SK-N-SH (cell line): Measurements from ENCODE around the gene C2CD4C. TPM values are rescaled to one million over a fixed set of nuclear protein-coding genes. Genes with fewer than 3 reads are reported as not detected.

Source experiments
- CTCF ChIA-PET: fragments of 300-600, 350-600 bp; formaldehyde crosslinking; extraction: SDS; loops from one replicate; lab custom pipeline; 2021; lab: Yijun Ruan, JAX
- POLR2A ChIA-PET: fragments of 350-600 bp; sonication (Branson Sonifier 250); formaldehyde crosslinking; extraction: SDS; loops from one replicate; lab custom pipeline; 2020; ENCODE audit warnings: antibody characterized with exemption, inconsistent platforms; lab: Yijun Ruan, JAX
- DNase-seq: peaks from one replicate; pipeline ENCODE4 v3.0.0; 2012
- H2AFZ ChIP-seq: fragments of 200-600 bp; sonication (generic); 2 replicates; pipeline ENCODE4 v1.8.1; 2016; ENCODE audit warnings: antibody characterized with exemption, mild to moderate bottlenecking, low read depth
- H3F3A ChIP-seq: fragments of 200-600 bp; sonication (generic); replicated peaks from 2 replicates; pipeline ENCODE3; 2016; ENCODE audit warnings: antibody characterized with exemption, mild to moderate bottlenecking; ENCODE audit not compliant: insufficient read depth
- H3K27ac ChIP-seq, 2 experiments: fragments of 200-500 bp in 1 of 2; fragments of 200-600 bp in 1 of 2; sonication (Bioruptor generic) in 1 of 2; sonication (generic), shearing (Covaris generic) in 1 of 2; 2 replicates each; pipeline versions ENCODE4 v1.5.1 to v1.6.1; 2014 to 2016; ENCODE audit warnings: low read depth in 2 of 2, inconsistent platforms in 1 of 2, low read length in 1 of 2, mild to moderate bottlenecking in 1 of 2, mixed read lengths in 1 of 2
- H3K27me3 ChIP-seq: fragments of 200-600 bp; sonication (generic), shearing (Covaris generic); 2 replicates; pipeline ENCODE4 v1.6.1; 2016; ENCODE audit warnings: mixed run types; ENCODE audit not compliant: insufficient read depth
- H3K36me3 ChIP-seq, 2 experiments: fragments of 200-500 bp in 1 of 2; fragments of 200-600 bp in 1 of 2; sonication (Bioruptor generic) in 1 of 2; sonication (generic) in 1 of 2; replicated peaks in 1 of 2; 2 replicates each; pipeline versions ENCODE3 to v1.5.1; 2014 to 2016; ENCODE audit warnings: low read length in 1 of 2, mild to moderate bottlenecking in 1 of 2; ENCODE audit not compliant: insufficient read depth in 2 of 2, control insufficient read depth in 1 of 2
- H3K4me1 ChIP-seq, 2 experiments: fragments of 200-500 bp in 1 of 2; fragments of 200-600 bp in 1 of 2; sonication (Bioruptor generic) in 1 of 2; sonication (generic), shearing (Covaris generic) in 1 of 2; 2 replicates each; pipeline versions ENCODE4 v1.5.1 to v1.6.1; 2014 to 2016; ENCODE audit warnings: low read depth in 1 of 2, low read length in 1 of 2, mixed run types in 1 of 2; ENCODE audit not compliant: insufficient read depth in 2 of 2, control insufficient read depth in 1 of 2
- H3K4me2 ChIP-seq: fragments of 200-600 bp; sonication (generic), shearing (Covaris generic); 2 replicates; pipeline ENCODE4 v1.6.1; 2017; ENCODE audit warnings: mixed run types
- H3K4me3 ChIP-seq, 2 experiments: fragments of 200-500 bp in 1 of 2; fragments of 200-600 bp in 1 of 2; sonication (Bioruptor generic) in 1 of 2; sonication (generic), shearing (Covaris generic) in 1 of 2; 2 replicates each; pipeline versions ENCODE4 v1.5.1 to v1.8.1; 2014 to 2016; ENCODE audit warnings: low read depth in 2 of 2, inconsistent platforms in 1 of 2, low read length in 1 of 2, mild to moderate bottlenecking in 1 of 2, mixed read lengths in 1 of 2, moderate library complexity in 1 of 2
- H3K79me2 ChIP-seq: fragments of 200-600 bp; sonication (generic); 2 replicates; pipeline ENCODE4 v1.8.1; 2017; ENCODE audit warnings: mild to moderate bottlenecking; ENCODE audit not compliant: insufficient read depth
- H3K9ac ChIP-seq: fragments of 200-600 bp; sonication (generic); 2 replicates; pipeline ENCODE4 v1.6.1; 2017; ENCODE audit warnings: mixed run types
- H3K9me2 ChIP-seq: fragments of 200-600 bp; sonication (generic); 2 replicates; pipeline ENCODE4 v1.6.1; 2017; ENCODE audit warnings: mixed run types
- H3K9me3 ChIP-seq: fragments of 200-600 bp; sonication (generic); 2 replicates; pipeline ENCODE4 v1.6.1; 2017; ENCODE audit warnings: mixed run types, mild to moderate bottlenecking, moderate library complexity
- H4K20me1 ChIP-seq: fragments of 200-600 bp; sonication (generic); 2 replicates; pipeline ENCODE4 v1.6.1; 2017; ENCODE audit warnings: mild to moderate bottlenecking, mixed run types; ENCODE audit not compliant: insufficient read depth
- CHD2 ChIP-seq: fragments of 150-350 bp; IDR thresholded peaks from 2 replicates; pipeline ENCODE4 v1.6.1; 2018; ENCODE audit warnings: low read length; ENCODE audit not compliant: partially characterized antibody
- EZH2phosphoT487 ChIP-seq: fragments of 200-600 bp; sonication (generic); IDR thresholded peaks from 2 replicates; pipeline ENCODE4 v1.6.1; 2017; ENCODE audit warnings: low read depth, mixed run types, mild to moderate bottlenecking, antibody characterized with exemption, moderate library complexity, borderline replicate concordance
- FOXM1 ChIP-seq: IDR thresholded peaks from 2 replicates; pipeline ENCODE4 v1.4.0; 2012; ENCODE audit warnings: low read depth, mild to moderate bottlenecking
- MEF2A ChIP-seq: IDR thresholded peaks from 2 replicates; pipeline ENCODE4 v1.4.0; 2012; ENCODE audit warnings: low read depth, borderline replicate concordance
- MXI1 ChIP-seq: IDR thresholded peaks from 2 replicates; pipeline ENCODE4 v1.6.1; 2012; ENCODE audit warnings: mild to moderate bottlenecking, low read depth, low read length, improper control_type of control experiment
- NRF1 ChIP-seq: IDR thresholded peaks from 2 replicates; pipeline ENCODE4 v1.6.1; 2012; ENCODE audit warnings: low read depth, mild to moderate bottlenecking, low read length
- POLR2AphosphoS5 ChIP-seq: IDR thresholded peaks from 2 replicates; pipeline ENCODE4 v1.6.1; 2012; ENCODE audit warnings: low read depth, low read length
- RAD21 ChIP-seq: IDR thresholded peaks from 2 replicates; pipeline ENCODE4 v1.6.1; 2012; ENCODE audit warnings: mild to moderate bottlenecking, low read length
- RFX5 ChIP-seq: IDR thresholded peaks from 2 replicates; pipeline ENCODE4 v1.6.1; 2012; ENCODE audit warnings: mild to moderate bottlenecking, improper control_type of control experiment, low read length
- TCF12 ChIP-seq: IDR thresholded peaks from 2 replicates; pipeline ENCODE4 v1.4.0; 2012
- TEAD4 ChIP-seq: IDR thresholded peaks from 2 replicates; pipeline ENCODE4 v1.4.0; 2012; ENCODE audit warnings: mild to moderate bottlenecking, borderline replicate concordance; ENCODE audit not compliant: insufficient read depth
- WGBS: methylation state at CpG from one replicate; pipeline ENCODE4 v1.1.6; 2017; ENCODE audit warnings: low lambda C conversion rate; 5-methylcytosine and 5-hydroxymethylcytosine counted together
- polyA plus RNA-seq, 3 experiments: library from polyadenylated mRNA; depleted of rRNA; stranded (reverse); fragments of >200 nt; gene quantifications; 2 replicates each; pipeline ENCODE4 v1.2.3, GENCODE V29; 2012
- TF ChIP-seq, protein P1 (sequence below): fragments of 150-350 bp; IDR thresholded peaks from 2 replicates; pipeline ENCODE4 v1.6.1; 2016; ENCODE audit warnings: mild to moderate bottlenecking, low read depth, low read length
- TF ChIP-seq, protein P2 (sequence below): IDR thresholded peaks from 2 replicates; pipeline ENCODE4 v1.4.0; 2012; ENCODE audit warnings: low read depth
- TF ChIP-seq, protein P3 (sequence below): fragments of 200-600 bp; sonication (generic); IDR thresholded peaks from 2 replicates; pipeline ENCODE4 v1.6.1; 2017; ENCODE audit warnings: antibody characterized with exemption, mild to moderate bottlenecking, moderate library complexity

The C2CD4C gene
- polyA plus RNA-seq, 1 of the 3 experiments (the other 2 are of a cell fraction), result 0.23 TPM

DNA sequence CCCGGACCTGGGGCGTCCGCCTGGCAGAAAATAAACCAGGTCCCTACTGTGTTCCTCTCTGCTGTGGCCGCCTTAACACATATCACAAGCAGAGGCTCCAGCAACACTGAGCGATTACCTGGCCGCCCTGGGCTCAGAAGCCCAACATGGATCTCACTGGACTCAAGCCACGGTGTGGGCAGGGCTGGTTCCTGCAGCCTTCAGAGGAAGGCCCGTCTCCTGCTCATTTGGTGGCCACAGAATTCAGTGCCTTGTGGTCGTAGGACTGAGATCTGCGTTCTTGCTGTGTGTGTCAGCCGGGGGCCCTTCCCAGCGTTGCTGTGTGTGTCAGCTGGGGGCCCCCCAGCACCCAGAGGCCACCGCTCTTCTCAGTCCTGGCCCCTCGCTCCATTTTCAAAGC lies 30.2 kb downstream of the C2CD4C start:
- H3K27me3 ChIP-seq, result no peaks in the 10 kb centered on the region
- no peaks in the 10 kb centered on the region for H3K9me3 ChIP-seq
- CTCF ChIA-PET, result no interaction called here
- H3K36me3 ChIP-seq, result no peaks in the 10 kb centered on the region
- DNase-seq, result no peak
- H3K4me2 ChIP-seq, result no peak overlapping the region
- H3K4me3 ChIP-seq, result no peak overlapping the region
- H2AFZ ChIP-seq, result no peak overlapping the region
- no peaks in the 10 kb centered on the region for H3F3A ChIP-seq
- POLR2A ChIA-PET, result no interaction called here
- H3K9me2 ChIP-seq, result no peaks in the 10 kb centered on the region
- H3K27ac ChIP-seq, result no peak overlapping the region
- no peak overlapping the region for H3K9ac ChIP-seq
- H4K20me1 ChIP-seq, result no peaks in the 10 kb centered on the region
- H3K4me1 ChIP-seq, result no peaks in the 10 kb centered on the region; a peak in 1 of 4 replicates
- TF ChIP-seq FOXM1 (no peak), RAD21 (no peak), MEF2A (no peak), RFX5 (no peak)
- WGBS, result 80% methylated on average over 10 of the region's 14 CpGs
- no peaks in the 10 kb centered on the region for H3K79me2 ChIP-seq

DNA sequence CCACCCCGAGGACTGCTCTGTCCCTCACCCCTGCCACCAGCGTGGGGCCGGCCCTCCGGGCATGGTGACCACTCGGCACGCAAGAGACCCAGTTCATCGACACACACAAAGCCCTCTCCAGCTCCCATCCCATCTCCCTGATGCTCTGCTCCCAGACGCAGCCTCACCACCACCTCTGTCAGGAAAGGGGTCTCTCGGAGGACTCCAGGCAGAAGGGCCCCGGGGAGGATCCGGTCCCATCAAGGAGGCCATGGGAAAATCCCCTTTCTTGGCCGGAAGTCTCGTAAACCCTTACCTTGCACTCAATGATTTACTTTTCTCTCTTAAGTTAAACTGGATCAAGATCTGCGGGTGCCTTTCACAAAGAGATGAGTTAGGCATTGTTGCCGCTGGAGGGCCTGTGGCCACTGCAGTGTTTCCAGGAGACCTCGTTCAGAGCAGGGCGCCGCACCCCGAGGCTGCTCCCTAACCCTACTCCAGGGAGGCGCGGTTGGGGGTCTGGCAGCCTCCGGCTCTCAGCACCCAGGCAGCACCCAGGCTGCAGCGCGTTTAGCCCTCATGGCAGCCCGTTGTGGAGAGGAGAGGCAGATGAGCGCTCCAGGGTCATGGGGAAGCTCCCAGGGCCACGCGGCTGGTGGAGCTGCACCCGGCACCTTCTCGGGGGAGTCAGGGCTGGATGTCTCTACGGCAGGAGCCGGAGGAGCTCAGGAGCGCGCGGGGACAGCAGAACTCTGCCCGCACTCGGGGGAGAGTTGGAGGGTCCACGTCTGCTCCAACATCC lies 31.0 kb downstream of the C2CD4C start:
- DNase-seq, result peak; percentile 50
- H3K4me3 ChIP-seq, result no peak overlapping the region
- H3K9me2 ChIP-seq, result no peaks in the 10 kb centered on the region
- H3K27me3 ChIP-seq, result no peaks in the 10 kb centered on the region; the same call in 1 of the 2 replicates
- WGBS, result 43% methylated on average over 23 of the region's 38 CpGs
- H3K4me1 ChIP-seq, result no peaks in the 10 kb centered on the region; a peak in 1 of 4 replicates
- ChIA-PET POLR2A (interaction anchor here (0.6 kb wide), 1 partner anchor 61 kb away, joined by 3 read pairs; no protein-coding TSS in a partner anchor), CTCF (no interaction called here)
- no peaks in the 10 kb centered on the region for H3K79me2 ChIP-seq
- TF ChIP-seq TCF12 (no peak), NRF1 (no peak), EZH2phosphoT487 (no peak), MXI1 (no peak), TEAD4 (no peak), POLR2AphosphoS5 (no peak), FOXM1 (no peak), CHD2 (no peak)
- TF ChIP-seq, protein P1, sequence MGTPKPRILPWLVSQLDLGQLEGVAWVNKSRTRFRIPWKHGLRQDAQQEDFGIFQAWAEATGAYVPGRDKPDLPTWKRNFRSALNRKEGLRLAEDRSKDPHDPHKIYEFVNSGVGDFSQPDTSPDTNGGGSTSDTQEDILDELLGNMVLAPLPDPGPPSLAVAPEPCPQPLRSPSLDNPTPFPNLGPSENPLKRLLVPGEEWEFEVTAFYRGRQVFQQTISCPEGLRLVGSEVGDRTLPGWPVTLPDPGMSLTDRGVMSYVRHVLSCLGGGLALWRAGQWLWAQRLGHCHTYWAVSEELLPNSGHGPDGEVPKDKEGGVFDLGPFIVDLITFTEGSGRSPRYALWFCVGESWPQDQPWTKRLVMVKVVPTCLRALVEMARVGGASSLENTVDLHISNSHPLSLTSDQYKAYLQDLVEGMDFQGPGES, result no peak
- TF ChIP-seq, protein P2, sequence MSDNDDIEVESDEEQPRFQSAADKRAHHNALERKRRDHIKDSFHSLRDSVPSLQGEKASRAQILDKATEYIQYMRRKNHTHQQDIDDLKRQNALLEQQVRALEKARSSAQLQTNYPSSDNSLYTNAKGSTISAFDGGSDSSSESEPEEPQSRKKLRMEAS, result no peak
- TF ChIP-seq, protein P3, sequence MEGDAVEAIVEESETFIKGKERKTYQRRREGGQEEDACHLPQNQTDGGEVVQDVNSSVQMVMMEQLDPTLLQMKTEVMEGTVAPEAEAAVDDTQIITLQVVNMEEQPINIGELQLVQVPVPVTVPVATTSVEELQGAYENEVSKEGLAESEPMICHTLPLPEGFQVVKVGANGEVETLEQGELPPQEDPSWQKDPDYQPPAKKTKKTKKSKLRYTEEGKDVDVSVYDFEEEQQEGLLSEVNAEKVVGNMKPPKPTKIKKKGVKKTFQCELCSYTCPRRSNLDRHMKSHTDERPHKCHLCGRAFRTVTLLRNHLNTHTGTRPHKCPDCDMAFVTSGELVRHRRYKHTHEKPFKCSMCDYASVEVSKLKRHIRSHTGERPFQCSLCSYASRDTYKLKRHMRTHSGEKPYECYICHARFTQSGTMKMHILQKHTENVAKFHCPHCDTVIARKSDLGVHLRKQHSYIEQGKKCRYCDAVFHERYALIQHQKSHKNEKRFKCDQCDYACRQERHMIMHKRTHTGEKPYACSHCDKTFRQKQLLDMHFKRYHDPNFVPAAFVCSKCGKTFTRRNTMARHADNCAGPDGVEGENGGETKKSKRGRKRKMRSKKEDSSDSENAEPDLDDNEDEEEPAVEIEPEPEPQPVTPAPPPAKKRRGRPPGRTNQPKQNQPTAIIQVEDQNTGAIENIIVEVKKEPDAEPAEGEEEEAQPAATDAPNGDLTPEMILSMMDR, result no peak
- no peaks in the 10 kb centered on the region for H4K20me1 ChIP-seq
- H3K9me3 ChIP-seq, result no peaks in the 10 kb centered on the region
- no peak overlapping the region for H3K9ac ChIP-seq
- H3K4me2 ChIP-seq, result no peak overlapping the region
- no peaks in the 10 kb centered on the region for H3K36me3 ChIP-seq
- H3K27ac ChIP-seq, result no peak overlapping the region
- H2AFZ ChIP-seq, result no peak overlapping the region
- no peaks in the 10 kb centered on the region for H3F3A ChIP-seq
